WTC11 (cell line): ENCODE data around the gene NEMP2.

Experiments used
- ATF3 ChIP-seq: sonication (generic); formaldehyde crosslinking; conservative IDR thresholded peaks from 2 replicates; pipeline ENCODE4 v1.8.1; 2022; ENCODE audit warnings: mild to moderate bottlenecking, missing genetic modification reagents
- ATF6 ChIP-seq: sonication (generic); formaldehyde crosslinking; IDR thresholded peaks from 2 replicates; pipeline ENCODE4 v1.8.1; 2023; ENCODE audit warnings: mild to moderate bottlenecking, missing genetic modification reagents
- CTCF ChIP-seq: fragments of 200-600 bp; IDR thresholded peaks from 2 replicates; pipeline ENCODE4 v1.8.0; 2022; ENCODE audit warnings: antibody characterized with exemption
- ELF4 ChIP-seq: sonication (generic); formaldehyde crosslinking; IDR thresholded peaks from 2 replicates; pipeline ENCODE4 v1.8.1; 2022; ENCODE audit warnings: low read depth, mild to moderate bottlenecking, moderate library complexity, missing genetic modification reagents
- ETV6 ChIP-seq: sonication (generic); formaldehyde crosslinking; IDR thresholded peaks from 2 replicates; pipeline ENCODE4 v1.8.1; 2022; ENCODE audit warnings: mild to moderate bottlenecking, missing genetic modification reagents
- FOXK1 ChIP-seq: sonication (generic); formaldehyde crosslinking; IDR thresholded peaks from 2 replicates; pipeline ENCODE4 v1.8.0; 2022; ENCODE audit warnings: mild to moderate bottlenecking, moderate library complexity, missing genetic modification reagents
- JUN ChIP-seq: sonication (generic); formaldehyde crosslinking; IDR thresholded peaks from 2 replicates; pipeline ENCODE4 v1.8.0; 2023; ENCODE audit warnings: mild to moderate bottlenecking, missing genetic modification reagents
- MAX ChIP-seq: sonication (generic); formaldehyde crosslinking; IDR thresholded peaks from 2 replicates; pipeline ENCODE4 v1.8.0; 2022; ENCODE audit warnings: mild to moderate bottlenecking, missing genetic modification reagents
- NFE2L1 ChIP-seq: sonication (generic); formaldehyde crosslinking; IDR thresholded peaks from 2 replicates; pipeline ENCODE4 v1.8.1; 2023; ENCODE audit warnings: missing genetic modification reagents
- NR3C1 ChIP-seq: sonication (generic); formaldehyde crosslinking; conservative IDR thresholded peaks from 2 replicates; pipeline ENCODE4 v1.8.1; 2023; ENCODE audit warnings: low read depth, mild to moderate bottlenecking, missing genetic modification reagents

- TF ChIP-seq CTCF, result no peak
- no peak for TF ChIP-seq ETV6 (CRISPR knock-in tag)
- TF ChIP-seq MAX (CRISPR knock-in tag), result no peak
- no peak for TF ChIP-seq JUN
- no peak for TF ChIP-seq NFE2L1 (CRISPR knock-in tag)
- no peak for TF ChIP-seq ATF3 (CRISPR knock-in tag)
- no peak for TF ChIP-seq ATF6
- no peak for TF ChIP-seq FOXK1 (CRISPR knock-in tag)
- no peak for TF ChIP-seq ELF4 (CRISPR knock-in tag)
- TF ChIP-seq NR3C1 (CRISPR knock-in tag), result no peak
Observed at GRCh38 chr2:190493095-190493494, 41.4 kb downstream of the NEMP2 start.
